ENCODE measurements around the gene KIF9. TPM values are rescaled to one million over a fixed set of nuclear protein-coding genes. Genes with fewer than 3 reads are reported as not detected.
"Not testable (repeated sequence)": the region's sequence is repeated elsewhere in the genome, so short reads cannot be mapped to it uniquely, and the experiment has no call there.

The KIF9 gene
- total RNA-seq, 2 experiments from 2014 or later, result 3.6 to 3.9 TPM

DNA sequence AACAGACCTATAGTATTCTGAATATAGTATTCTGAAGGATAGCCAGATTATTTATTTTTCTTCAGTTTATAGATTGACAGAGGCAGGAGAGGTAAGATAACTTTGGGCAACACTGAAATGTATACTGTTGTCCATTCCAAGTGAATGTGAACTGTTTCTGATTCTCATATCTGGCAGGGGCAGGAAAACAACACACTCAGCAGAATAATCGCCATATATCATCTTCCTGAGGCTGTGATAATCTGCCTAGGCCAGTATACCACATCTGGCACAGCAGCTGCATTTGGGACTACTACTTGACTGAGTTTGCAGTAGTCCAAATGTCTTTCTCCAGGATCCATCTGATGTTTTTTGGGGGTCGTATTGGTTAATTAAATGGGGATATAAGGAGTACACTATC lies 96.3 kb downstream of the KIF9 start:
- Mint-ChIP-seq H3K4me1 (no peaks in the 10 kb centered on the region), H3K9me3 (no peaks in the 10 kb centered on the region), H3K27ac (no peak overlapping the region), H3K4me3 (no peak overlapping the region), H3K36me3 (ENCODE audit: low read depth) (peaks cover 2% of the 10 kb centered on the region), H3K27me3 (no peaks in the 10 kb centered on the region)
- CTCF ChIA-PET, result no interaction called here
- no peak for DNase-seq
- POLR2A ChIA-PET, result no interaction called here

DNA sequence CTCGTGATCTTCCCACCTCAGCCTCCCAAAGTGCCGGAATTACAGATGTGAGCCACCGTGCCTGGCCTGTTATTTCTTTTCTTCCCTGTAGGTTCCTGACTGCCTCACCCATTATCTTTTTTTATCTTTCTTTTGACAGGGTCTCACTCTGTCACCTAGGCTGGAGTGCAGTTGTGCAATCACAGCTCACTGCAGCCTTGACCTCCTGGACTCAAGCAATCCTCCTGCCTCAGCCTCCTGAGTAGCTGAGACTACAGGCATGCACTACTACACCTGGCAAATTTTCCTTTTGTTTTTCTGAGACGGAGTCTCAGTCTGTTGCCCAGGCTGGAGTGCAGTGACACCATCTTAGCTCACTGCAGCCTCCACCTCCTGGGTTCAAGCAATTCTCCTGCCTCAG lies 100.9 kb downstream of the KIF9 start:
- H3K27ac Mint-ChIP-seq; H3K36me3 Mint-ChIP-seq (ENCODE audit: low read depth); H3K9me3 Mint-ChIP-seq; DNase-seq; H3K4me1 Mint-ChIP-seq; H3K27me3 Mint-ChIP-seq; POLR2A ChIA-PET; H3K4me3 Mint-ChIP-seq: not testable (repeated sequence)
- CTCF ChIA-PET, result interaction anchor here (0.6 to 1.5 kb wide), 3 partner anchors 9 to 52 kb away, joined by 3 to 4 read pairs (median 3); no protein-coding TSS in a partner anchor

DNA sequence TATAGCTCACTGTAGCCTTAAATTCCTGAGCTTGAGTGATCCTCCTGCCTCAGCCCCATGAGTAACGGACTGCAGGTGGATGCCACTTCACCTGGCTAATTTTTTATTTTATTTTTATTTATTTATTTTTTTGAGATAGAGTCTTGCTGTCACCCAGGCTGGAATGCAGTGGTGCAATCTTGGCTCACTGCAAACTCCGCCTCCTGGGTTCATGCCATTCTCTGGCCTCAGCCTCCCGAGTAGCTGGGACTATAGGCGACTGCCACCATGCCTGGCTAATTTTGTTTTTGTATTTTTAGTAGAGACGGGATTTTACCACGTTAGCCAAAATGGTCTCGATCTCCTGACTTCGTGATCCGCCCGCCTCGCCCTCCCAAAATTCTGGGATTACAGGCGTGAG lies 102.6 kb downstream of the KIF9 start:
- H3K9me3 Mint-ChIP-seq; H3K27me3 Mint-ChIP-seq; H3K4me3 Mint-ChIP-seq; H3K36me3 Mint-ChIP-seq (ENCODE audit: low read depth); H3K4me1 Mint-ChIP-seq; DNase-seq; POLR2A ChIA-PET; H3K27ac Mint-ChIP-seq: not testable (repeated sequence)
- CTCF ChIA-PET, result interaction anchor here (1.1 to 1.6 kb wide), 3 partner anchors 10 to 34 kb away, joined by 3 read pairs; no protein-coding TSS in a partner anchor

Other genes with a start within 250 kb of the KIF9 start
- gene SETD2, start 118.7 kb downstream of the KIF9 start, total RNA-seq, result 10 to 100 TPM; 44.4 to 48.3 TPM
- 10 to 100 TPM; 21.4 to 24.8 TPM for gene KLHL18, start 145 bp upstream of the KIF9 start, total RNA-seq
- gene PTPN23, start 98.2 kb upstream of the KIF9 start, total RNA-seq, result 10 to 100 TPM; 27.4 to 34.9 TPM
- 10 to 100 TPM; 68.1 to 71.4 TPM for gene SCAP, start 193.1 kb upstream of the KIF9 start, total RNA-seq
- 10 to 100 TPM; 42.2 to 50.1 TPM for gene ELP6, start 230.9 kb upstream of the KIF9 start, total RNA-seq

Data from activated CD4-positive, alpha-beta T cell treated with anti-CD3 and anti-CD28 coated beads, Interleukin-2, amount 10 ng/mL, durations not matched to agents 7 days and 5 days (primary cell).